Thyroid gland (tissue), 4 donors: ENCODE measurements around the gene ZNF608.

Experiments
- POLR2A ChIP-seq, 2 donors: fragments of 450-650 bp; IDR thresholded peaks; one replicate each; pipeline ENCODE4 v1.6.1; 2017; ENCODE audit warnings: antibody characterized with exemption in 2 of 2, mild to moderate bottlenecking in 2 of 2, moderate library complexity in 1 of 2
- TF ChIP-seq, protein P1 (sequence below), 6 experiments: fragments of 200-600 bp in 3 of 6; fragments of 450-650 bp in 3 of 6; sonication (generic) in 3 of 6; IDR thresholded peaks; one replicate each; pipeline ENCODE4 v1.5.1; 2016 to 2019; ENCODE audit warnings: antibody characterized with exemption in 6 of 6, mild to moderate bottlenecking in 2 of 6, inconsistent platforms in 1 of 6, moderate library complexity in 1 of 6

DNA sequence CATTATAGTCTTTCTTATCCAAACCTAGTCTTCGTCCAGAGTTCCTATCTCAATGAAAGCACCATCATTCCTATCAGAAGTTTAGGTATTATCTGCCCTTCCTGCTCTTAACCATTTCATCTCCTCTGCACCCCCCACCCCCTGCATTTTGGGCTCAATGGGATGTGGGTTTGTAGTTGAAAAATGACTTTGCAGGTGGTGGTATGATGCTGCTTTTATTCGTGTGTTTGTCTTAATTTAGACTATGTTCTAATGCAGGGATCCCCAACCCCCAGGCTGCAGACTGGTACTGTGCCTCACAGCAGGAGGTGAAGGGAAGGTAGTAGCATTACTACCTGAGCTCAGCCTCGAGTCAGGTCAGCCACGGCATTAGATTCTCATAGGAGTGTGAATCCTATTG lies 49.4 kb upstream of the ZNF608 start:
- TF ChIP-seq, protein P1, sequence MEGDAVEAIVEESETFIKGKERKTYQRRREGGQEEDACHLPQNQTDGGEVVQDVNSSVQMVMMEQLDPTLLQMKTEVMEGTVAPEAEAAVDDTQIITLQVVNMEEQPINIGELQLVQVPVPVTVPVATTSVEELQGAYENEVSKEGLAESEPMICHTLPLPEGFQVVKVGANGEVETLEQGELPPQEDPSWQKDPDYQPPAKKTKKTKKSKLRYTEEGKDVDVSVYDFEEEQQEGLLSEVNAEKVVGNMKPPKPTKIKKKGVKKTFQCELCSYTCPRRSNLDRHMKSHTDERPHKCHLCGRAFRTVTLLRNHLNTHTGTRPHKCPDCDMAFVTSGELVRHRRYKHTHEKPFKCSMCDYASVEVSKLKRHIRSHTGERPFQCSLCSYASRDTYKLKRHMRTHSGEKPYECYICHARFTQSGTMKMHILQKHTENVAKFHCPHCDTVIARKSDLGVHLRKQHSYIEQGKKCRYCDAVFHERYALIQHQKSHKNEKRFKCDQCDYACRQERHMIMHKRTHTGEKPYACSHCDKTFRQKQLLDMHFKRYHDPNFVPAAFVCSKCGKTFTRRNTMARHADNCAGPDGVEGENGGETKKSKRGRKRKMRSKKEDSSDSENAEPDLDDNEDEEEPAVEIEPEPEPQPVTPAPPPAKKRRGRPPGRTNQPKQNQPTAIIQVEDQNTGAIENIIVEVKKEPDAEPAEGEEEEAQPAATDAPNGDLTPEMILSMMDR (IDR thresholded peaks at IDR 0.05) = no peak
- no peak for TF ChIP-seq POLR2A (IDR thresholded peaks at IDR 0.05)
